Sigmoid colon (tissue), 7 donors: Measurements from ENCODE around the gene TUBB1. TPM values are rescaled to one million over a fixed set of nuclear protein-coding genes. Genes with fewer than 3 reads are reported as not detected.

Experiments
- DNase-seq: peaks from one replicate; pipeline ENCODE4 v3.0.0-alpha.2; 2019
- H3K27ac ChIP-seq, 4 donors: fragments of 200-600 bp; sonication (generic); one replicate each; pipeline ENCODE4 v1.5.1; 2016 to 2019; ENCODE audit warnings: mild to moderate bottlenecking in 1 of 4
- H3K27me3 ChIP-seq, 3 donors: fragments of 200-600 bp; sonication (generic); one replicate each; pipeline ENCODE4 v1.5.1; 2019; ENCODE audit warnings: mild to moderate bottlenecking in 1 of 3
- H3K36me3 ChIP-seq, 4 donors: fragments of 200-600 bp; sonication (generic); one replicate each; pipeline ENCODE4 v1.5.1; 2016 to 2019
- H3K4me1 ChIP-seq, 4 donors: fragments of 200-600 bp; sonication (generic); one replicate each; pipeline ENCODE4 v1.5.1; 2017 to 2019
- H3K4me3 ChIP-seq, 4 donors: fragments of 200-600 bp; sonication (generic); one replicate each; pipeline ENCODE4 v1.5.1; 2017 to 2019; ENCODE audit warnings: mild to moderate bottlenecking in 2 of 4, moderate library complexity in 1 of 4
- H3K9me3 ChIP-seq, 4 donors: fragments of 200-600 bp in 3 of 4; sonication (generic) in 3 of 4; one replicate each; pipeline versions ENCODE4 v1.5.1 to v1.6.1; 2013 to 2019
- CTCF ChIP-seq, 4 experiments: fragments of 450-650 bp in 3 of 4; fragments of 200-600 bp in 1 of 4; IDR thresholded peaks; one replicate each; pipeline ENCODE4 v1.5.1; 2016 to 2019; ENCODE audit warnings: antibody characterized with exemption in 4 of 4, mild to moderate bottlenecking in 3 of 4, moderate library complexity in 2 of 4
- EP300 ChIP-seq, 4 donors: sonication (generic); formaldehyde crosslinking; IDR thresholded peaks; one replicate each; pipeline ENCODE4 v1.6.1; 2017; ENCODE audit warnings: antibody characterized with exemption in 4 of 4
- POLR2A ChIP-seq, 2 donors: fragments of 450-650 bp; IDR thresholded peaks; one replicate each; pipeline ENCODE4 v1.6.1; 2016; ENCODE audit warnings: antibody characterized with exemption in 2 of 2, mild to moderate bottlenecking in 2 of 2, moderate library complexity in 2 of 2
- POLR2AphosphoS5 ChIP-seq, 4 donors: sonication (generic); formaldehyde crosslinking; IDR thresholded peaks; one replicate each; pipeline ENCODE4 v1.6.1; 2017; ENCODE audit warnings: antibody characterized with exemption in 4 of 4
- WGBS, 2 donors: extraction: QIAGEN DNeasy Blood & Tissue Kit; methylation state at CpG; one replicate each; pipeline ENCODE4 v1.1.7; 2013; 5-methylcytosine and 5-hydroxymethylcytosine counted together
- intact Hi-C: fragments of 100-400 bp; cut with DNase I; formaldehyde crosslinking; loops from one replicate; pipeline ENCODE4 v1.15.1; 2023
- polyA plus RNA-seq, 3 donors: library from polyadenylated mRNA; stranded (reverse); fragments of 200-250 nt; gene quantifications; one replicate each; pipeline ENCODE4 v1.2.3, GENCODE V29; 2013
- total RNA-seq, 4 donors: library from RNA; depleted of rRNA; stranded (reverse); fragments of >200 nt; gene quantifications; one replicate each; pipeline ENCODE4 v1.1.0, GENCODE V29; 2016
- donor health status: healthy with polysubstance abuse.
- donor health status: Bipolar disorder and iron deficiency.
- donor health status: healthy.

The TUBB1 gene
- total and polyA plus RNA-seq, 7 donors, result 0.03 to 0.60 (median 0.15) TPM; not detected in 3

- Histone ChIP-seq H3K27me3 (no peaks in the 10 kb centered on the region), H3K36me3 (peaks cover 21 to 39% (median 33%) of the 10 kb centered on the region in 4 donors), H3K4me3 (no peak overlapping the region), H3K9me3 (no peaks in the 10 kb centered on the region), H3K27ac (peak overlapping the region in 1 of 4 donors; percentile 17), H3K4me1 (peaks cover 0 to 38% (median 32%) of the 10 kb centered on the region in 4 donors)
- 88 to 90% methylated on average over 6 of the region's 6 CpGs for WGBS, 2 donors
- TF ChIP-seq EP300 (IDR thresholded peaks at IDR 0.05), result no peak
- no peak for TF ChIP-seq POLR2A (IDR thresholded peaks at IDR 0.05)
- no peak for TF ChIP-seq CTCF (IDR thresholded peaks at IDR 0.05)
- TF ChIP-seq POLR2AphosphoS5 (IDR thresholded peaks at IDR 0.05), result no peak
- peak; percentile 40 for DNase-seq
- intact Hi-C loops, result loop anchor here (5.0 kb wide), 1 partner anchor 48 kb away; the partner anchor contains the start of gene ATP5F1E
These were observed 34.5 kb upstream of the TUBB1 start for GRCh38 chr20:58984691-58985090.

GRCh38 chr20:58985656-58986055 lies 33.6 kb upstream of the TUBB1 start:
- TF ChIP-seq EP300 (IDR thresholded peaks at IDR 0.05) (no peak), CTCF (IDR thresholded peaks at IDR 0.05) (no peak), POLR2AphosphoS5 (IDR thresholded peaks at IDR 0.05) (no peak), POLR2A (IDR thresholded peaks at IDR 0.05) (no peak)
- H3K27ac ChIP-seq, result peak overlapping the region in 1 of 4 donors; percentile 18
- WGBS, 2 donors, result 80 to 83% methylated on average over 5 of the region's 5 CpGs
- no peak overlapping the region for H3K4me3 ChIP-seq
- no peaks in the 10 kb centered on the region for H3K9me3 ChIP-seq
- H3K36me3 ChIP-seq, result peaks cover 28 to 48% (median 38%) of the 10 kb centered on the region in 4 donors
- peaks cover 0 to 38% (median 29%) of the 10 kb centered on the region in 4 donors for H3K4me1 ChIP-seq
- no peaks in the 10 kb centered on the region for H3K27me3 ChIP-seq
- peak; percentile 61 for DNase-seq
- intact Hi-C loops, result no loop called here

GRCh38 chr20:58986286-58986967 lies 32.8 kb upstream of the TUBB1 start:
- no peak for TF ChIP-seq CTCF (IDR thresholded peaks at IDR 0.05)
- TF ChIP-seq POLR2A (IDR thresholded peaks at IDR 0.05), result no peak
- peaks cover 36 to 56% (median 45%) of the 10 kb centered on the region in 4 donors for H3K36me3 ChIP-seq
- intact Hi-C loops, result no loop called here

GRCh38 chr20:58986968-58987517 lies 32.2 kb upstream of the TUBB1 start:
- Histone ChIP-seq H3K9me3 (no peaks in the 10 kb centered on the region), H3K36me3 (peaks cover 36 to 62% (median 51%) of the 10 kb centered on the region in 4 donors), H3K27ac (no peak overlapping the region), H3K4me1 (peaks cover 0 to 36% (median 24%) of the 10 kb centered on the region in 4 donors), H3K4me3 (no peak overlapping the region), H3K27me3 (no peaks in the 10 kb centered on the region)
- intact Hi-C loops, result no loop called here
- 83 to 85% methylated on average over 8 of the region's 8 CpGs for WGBS, 2 donors
- DNase-seq, result peak; percentile 59
- TF ChIP-seq POLR2A (IDR thresholded peaks at IDR 0.05) (no peak), CTCF (IDR thresholded peaks at IDR 0.05) (no peak), EP300 (IDR thresholded peaks at IDR 0.05) (no peak), POLR2AphosphoS5 (IDR thresholded peaks at IDR 0.05) (no peak)

More at GRCh38 chr20:58986286-58986967, 32.8 kb upstream of the TUBB1 start:
- Histone ChIP-seq H3K27ac (no peak overlapping the region), H3K9me3 (no peaks in the 10 kb centered on the region), H3K4me3 (no peak overlapping the region), H3K4me1 (peaks cover 0 to 38% (median 28%) of the 10 kb centered on the region in 4 donors), H3K27me3 (no peaks in the 10 kb centered on the region)
- WGBS, 2 donors, result 84 to 87% methylated on average over 9 of the region's 9 CpGs
- peak; percentile 21 for DNase-seq
